Activated T-helper 1 cell treated with anti-CD3 and anti-CD28 coated beads, Interleukin-12 subunit alpha, Interleukin-12 subunit beta, Interleukin-2, Interleukin-4 antibody, amounts not matched to agents 30 ng/mL and 10 ng/mL and 1 ng/mL, durations not matched to agents 14 hours and 24 hours and 36 hours (primary cell): ENCODE results near the gene LCA5. TPM values are rescaled to one million over a fixed set of nuclear protein-coding genes. Genes with fewer than 3 reads are reported as not detected.

ENCODE experiments used
- DNase-seq: peaks from one replicate; pipeline ENCODE4 v3.0.0; 2021; ENCODE audit warnings: low spot score
- H3K27ac Mint-ChIP-seq: one replicate; pipeline ENCODE4 v1.8.0; 2021; ENCODE audit warnings: mild to moderate bottlenecking, mixed read lengths
- H3K27me3 Mint-ChIP-seq: one replicate; pipeline ENCODE4 v1.8.0; 2022; ENCODE audit warnings: mild to moderate bottlenecking, moderate library complexity, mixed read lengths; ENCODE audit not compliant: insufficient read depth
- H3K36me3 Mint-ChIP-seq: one replicate; pipeline ENCODE4 v1.8.0; 2021; ENCODE audit warnings: low read depth, mixed read lengths
- H3K4me1 Mint-ChIP-seq: one replicate; pipeline ENCODE4 v1.8.0; 2021; ENCODE audit warnings: low read depth, mixed read lengths
- H3K4me3 Mint-ChIP-seq: one replicate; pipeline ENCODE4 v1.8.0; 2021; ENCODE audit warnings: mild to moderate bottlenecking, moderate library complexity, mixed read lengths
- H3K9me3 Mint-ChIP-seq: one replicate; pipeline ENCODE4 v1.8.0; 2021; ENCODE audit warnings: mixed read lengths
- intact Hi-C: fragments of 100-400 bp; cut with micrococcal nuclease; formaldehyde crosslinking; loops from one replicate; pipeline ENCODE4 v1.15.1; 2024
- total RNA-seq: library from RNA; stranded (reverse); gene quantifications from 2 replicates; pipeline ENCODE4 v1.2.3, GENCODE V29; 2022

LCA5 gene
- total RNA-seq, 1 donor from 2014 or later = 0.08 TPM

- Mint-ChIP-seq H3K4me3 (no peak overlapping the region), H3K4me1 (no peaks in the 10 kb centered on the region), H3K9me3 (peaks cover 4% of the 10 kb centered on the region), H3K36me3 (no peaks in the 10 kb centered on the region), H3K27ac (no peak overlapping the region), H3K27me3 (no peaks in the 10 kb centered on the region)
- no peak for DNase-seq
- intact Hi-C loops = no loop called here
These were observed 96.0 kb downstream of the LCA5 start for GRCh38 chr6:79441192-79441591.

DNA sequence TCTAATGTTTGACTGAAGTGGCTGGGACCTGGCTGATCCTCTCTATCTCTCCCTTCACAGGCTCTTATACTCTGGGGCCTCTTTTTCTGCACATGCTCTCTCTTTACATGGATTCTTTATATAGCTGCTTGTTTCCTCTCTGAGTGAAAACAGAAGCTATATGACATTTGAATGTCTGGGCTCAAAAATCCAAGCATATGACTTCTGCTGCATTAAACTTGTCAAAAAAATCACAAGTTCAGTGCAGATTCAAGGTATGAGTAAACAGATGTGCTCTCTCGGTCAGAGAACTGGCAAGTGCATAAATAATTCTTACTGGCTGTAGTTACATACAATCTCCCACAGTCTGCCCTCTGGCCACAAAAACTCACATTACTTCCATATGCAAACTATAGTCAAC is 96.6 kb downstream of the LCA5 start:
- intact Hi-C loops = no loop called here
- no peaks in the 10 kb centered on the region for H3K36me3 Mint-ChIP-seq
- H3K4me3 Mint-ChIP-seq = no peak overlapping the region
- no peak for DNase-seq
- no peaks in the 10 kb centered on the region for H3K4me1 Mint-ChIP-seq
- H3K27ac Mint-ChIP-seq = no peak overlapping the region
- H3K9me3 Mint-ChIP-seq = peaks cover 4% of the 10 kb centered on the region
- no peaks in the 10 kb centered on the region for H3K27me3 Mint-ChIP-seq

DNA sequence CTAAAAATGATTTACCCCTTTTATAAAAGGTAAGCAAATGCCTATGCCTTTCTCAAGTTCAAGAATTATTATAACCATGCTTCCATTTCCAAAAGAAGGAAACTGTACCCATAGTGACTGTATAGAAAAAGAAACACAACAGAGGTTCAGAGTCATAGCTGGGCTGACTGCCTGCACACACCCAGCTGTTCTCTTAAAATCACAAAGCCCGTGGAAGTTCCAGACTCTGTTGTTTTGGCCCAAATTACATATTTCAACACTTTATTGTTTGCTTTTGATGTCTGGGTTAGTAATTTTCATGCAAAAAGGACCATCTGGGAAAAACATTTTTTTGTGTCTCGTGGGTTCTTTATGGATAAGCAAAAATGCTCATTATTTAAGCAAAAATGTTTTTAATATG is 99.2 kb downstream of the LCA5 start:
- H3K4me1 Mint-ChIP-seq = no peaks in the 10 kb centered on the region
- intact Hi-C loops = no loop called here
- DNase-seq = no peak
- no peaks in the 10 kb centered on the region for H3K36me3 Mint-ChIP-seq
- no peaks in the 10 kb centered on the region for H3K27me3 Mint-ChIP-seq
- no peak overlapping the region for H3K4me3 Mint-ChIP-seq
- no peak overlapping the region for H3K27ac Mint-ChIP-seq
- no peaks in the 10 kb centered on the region for H3K9me3 Mint-ChIP-seq

- intact Hi-C loops = no loop called here
- H3K9me3 Mint-ChIP-seq = no peaks in the 10 kb centered on the region
- no peak overlapping the region for H3K4me3 Mint-ChIP-seq
- no peak overlapping the region for H3K27ac Mint-ChIP-seq
- no peak for DNase-seq
- no peaks in the 10 kb centered on the region for H3K36me3 Mint-ChIP-seq
- H3K27me3 Mint-ChIP-seq = no peaks in the 10 kb centered on the region
- no peaks in the 10 kb centered on the region for H3K4me1 Mint-ChIP-seq
These were observed 101.0 kb downstream of the LCA5 start for GRCh38 chr6:79436241-79436640.

DNA sequence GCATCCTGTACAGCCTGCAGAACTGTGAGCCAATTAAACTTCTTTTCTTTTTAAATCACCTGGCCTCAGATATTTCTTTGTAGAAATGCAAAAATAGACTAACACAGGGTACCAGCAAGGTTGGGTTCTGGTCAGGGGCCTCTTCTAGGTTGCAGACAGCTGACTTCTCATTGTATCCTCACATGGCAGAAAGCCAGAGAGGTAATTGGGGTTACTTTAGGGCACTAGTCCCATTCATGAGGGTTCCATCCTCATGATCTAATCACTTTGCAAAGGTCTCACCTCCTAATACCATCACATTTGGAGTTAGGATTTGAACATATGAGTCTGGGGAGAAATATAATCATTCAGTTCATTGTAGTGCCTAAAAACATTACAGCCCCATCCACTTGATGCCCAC is 101.5 kb downstream of the LCA5 start:
- H3K4me3 Mint-ChIP-seq = no peak overlapping the region
- no peaks in the 10 kb centered on the region for H3K9me3 Mint-ChIP-seq
- no peaks in the 10 kb centered on the region for H3K27me3 Mint-ChIP-seq
- no peak overlapping the region for H3K27ac Mint-ChIP-seq
- intact Hi-C loops = no loop called here
- no peak for DNase-seq
- H3K36me3 Mint-ChIP-seq = no peaks in the 10 kb centered on the region
- H3K4me1 Mint-ChIP-seq = no peaks in the 10 kb centered on the region

Other genes with a start within 250 kb of the LCA5 start
- 0.05 and 0.13 TPM in 2 replicates for gene SH3BGRL2, start 93.9 kb upstream of the LCA5 start, total RNA-seq